K562 (cell line): ENCODE results near the gene RAD51AP1. TPM values are rescaled to one million over a fixed set of nuclear protein-coding genes. Genes with fewer than 3 reads are reported as not detected.

Experiments
- ATAC-seq: fragments of 200-7000 bp; cut with Tn5 transposase; 3 replicates; pipeline ENCODE4 v1.9.1; 2020; ENCODE audit warnings: moderate library complexity
- BruUV-seq: library from RNA; stranded (reverse); fragments of 400-500 nt; replicated peaks from 2 replicates; lab custom pipeline; 2021; lab: Mats Ljungman, UMichigan
- CTCF ChIA-PET: fragments of 300-600 bp; formaldehyde crosslinking; extraction: SDS; loops from one replicate; lab custom pipeline; 2021; ENCODE audit warnings: low intra/inter-chr PET ratio; lab: Yijun Ruan, JAX
- POLR2A ChIA-PET: fragments of 300-600, 350-650 bp; sonication (Branson Sonifier 250); formaldehyde crosslinking; extraction: SDS; loops from one replicate; lab custom pipeline; 2021; ENCODE audit warnings: antibody characterized with exemption, inconsistent platforms; lab: Yijun Ruan, JAX
- DNase-seq, 4 experiments: peaks; one replicate each; pipeline versions ENCODE4 v3.0.0 to v3.0.0-alpha.2; 2011 to 2018; ENCODE audit warnings: low spot score in 3 of 4, mixed read lengths in 3 of 4; ENCODE audit errors: extremely low read depth in 1 of 4
- FAIRE-seq: peaks from 2 replicates; lab custom pipeline; 2011; peaks lifted over from hg19 to GRCh38; lab: Jason Lieb, UNC
- H2AFZ ChIP-seq: 2 replicates; pipeline ENCODE4 v1.6.0; 2011; ENCODE audit warnings: low read depth, low read length, control low read depth, inconsistent platforms
- H3K27ac ChIP-seq: fragments of 200-600 bp; 3 replicates; pipeline ENCODE4 v1.8.0; 2011; ENCODE audit warnings: low read depth, mild to moderate bottlenecking, control low read depth, inconsistent platforms, low read length, moderate library complexity, mixed read lengths; ENCODE audit errors: extremely low read depth
- H3K27me3 ChIP-seq, 2 experiments: fragments of 300-600 bp in 1 of 2; 2 replicates in 1 of 2; 3 replicates in 1 of 2; pipeline versions ENCODE4 v1.6.0 to v1.8.0; 2011; ENCODE audit warnings: inconsistent platforms in 2 of 2, low read length in 2 of 2, mild to moderate bottlenecking in 1 of 2, mixed read lengths in 1 of 2, moderate library complexity in 1 of 2; ENCODE audit not compliant: control insufficient read depth in 2 of 2, insufficient read depth in 2 of 2
- H3K36me3 ChIP-seq: fragments of 300-600 bp; 3 replicates; pipeline ENCODE4 v1.8.0; 2011; ENCODE audit warnings: mild to moderate bottlenecking, low read length, inconsistent platforms; ENCODE audit not compliant: control insufficient read depth, insufficient read depth
- H3K4me1 ChIP-seq, 2 experiments: fragments of 200-600 bp in 1 of 2; replicated peaks in 1 of 2; 2 replicates in 1 of 2; 3 replicates in 1 of 2; pipeline versions ENCODE4 v1.5.1 to v1.8.0; 2011; ENCODE audit warnings: inconsistent platforms in 2 of 2, low read length in 2 of 2, mild to moderate bottlenecking in 1 of 2, mixed read lengths in 1 of 2, moderate library complexity in 1 of 2; ENCODE audit not compliant: control insufficient read depth in 2 of 2, insufficient read depth in 2 of 2
- H3K4me2 ChIP-seq: 2 replicates; pipeline ENCODE4 v1.6.1; 2011; ENCODE audit warnings: low read length, control low read depth, inconsistent platforms, mixed read lengths; ENCODE audit not compliant: insufficient read depth
- H3K4me3 ChIP-seq: fragments of 200-600 bp; sonication (generic), shearing (Covaris generic); 2 replicates; pipeline ENCODE4 v1.5.1; 2016; ENCODE audit warnings: control low read depth, inconsistent platforms
- H3K79me2 ChIP-seq: fragments of 200-600 bp; 3 replicates; pipeline ENCODE4 v1.8.0; 2011; ENCODE audit warnings: low read length, inconsistent platforms; ENCODE audit not compliant: control insufficient read depth, insufficient read depth
- H3K9ac ChIP-seq, 2 experiments: 2 replicates each; pipeline versions ENCODE4 v1.6.0 to v1.6.1; 2011; ENCODE audit warnings: low read depth in 2 of 2, low read length in 2 of 2, control low read depth in 1 of 2, inconsistent platforms in 1 of 2, mild to moderate bottlenecking in 1 of 2, mixed read lengths in 1 of 2; ENCODE audit not compliant: insufficient read depth in 1 of 2
- H3K9me1 ChIP-seq: one replicate; pipeline ENCODE4 v1.6.0; 2011; ENCODE audit warnings: inconsistent platforms, mild to moderate bottlenecking, low read length, moderate library complexity; ENCODE audit not compliant: control insufficient read depth, insufficient read depth
- H3K9me3 ChIP-seq: replicated peaks from 2 replicates; pipeline ENCODE4 v1.5.1; 2011; ENCODE audit warnings: low read depth, low read length, inconsistent platforms; ENCODE audit not compliant: control insufficient read depth, insufficient read depth
- H4K20me1 ChIP-seq: replicated peaks from 2 replicates; pipeline ENCODE4 v1.6.1; 2011; ENCODE audit warnings: low read length, inconsistent platforms, mixed read lengths; ENCODE audit not compliant: control insufficient read depth, insufficient read depth
- CEBPB ChIP-seq: fragments of 450-650 bp; IDR thresholded peaks from 2 replicates; pipeline ENCODE4 v1.6.1; 2016; ENCODE audit warnings: missing genetic modification characterization, missing compliant biosample characterization
- DMBX1 ChIP-seq: fragments of 250-450 bp; sonication (Bioruptor Pico); IDR thresholded peaks from 2 replicates; pipeline ENCODE4 v1.8.0; 2022; ENCODE audit warnings: inconsistent platforms, mild to moderate bottlenecking, moderate library complexity, borderline replicate concordance
- MBD2 ChIP-seq: sonication (generic); IDR thresholded peaks from 2 replicates; pipeline ENCODE4 v1.6.1; 2016; ENCODE audit warnings: low read depth, borderline replicate concordance
- MLLT1 ChIP-seq, 2 experiments: fragments of 450-650 bp; IDR thresholded peaks; 2 replicates each; pipeline ENCODE4 v1.6.1; 2016
- RNF2 ChIP-seq: sonication (generic); IDR thresholded peaks from 2 replicates; pipeline ENCODE4 v1.6.1; 2016
- YBX1 ChIP-seq: fragments of 450-650 bp; IDR thresholded peaks from 2 replicates; pipeline ENCODE4 v1.7.1; 2016; ENCODE audit warnings: mild to moderate bottlenecking
- WGBS: fragments of 100-300 bp; shearing (Covaris generic); methylation state at CpG from one replicate; pipeline ENCODE4 v1.1.6; 2016; ENCODE audit warnings: low coverage, mixed read lengths; ENCODE audit not compliant: insufficient coverage; ENCODE audit errors: missing lambda C conversion rate; 5-methylcytosine and 5-hydroxymethylcytosine counted together
- in situ Hi-C: fragments of 300-500 bp; cut with MboI; formaldehyde crosslinking; loops from 4 replicates; pipeline ENCODE4 v1.15.0; 2018; ENCODE audit warnings: inconsistent platforms, mixed read lengths
- intact Hi-C: fragments of 100-400 bp; cut with micrococcal nuclease; formaldehyde crosslinking; loops from 2 replicates; pipeline ENCODE4 v1.14.2; 2022
- polyA plus RNA-seq, 8 experiments: library from polyadenylated mRNA; depleted of rRNA in 4 of 8; stranded (reverse) in 5 of 8; unstranded in 3 of 8; fragments of >200 nt; fragmentation: Nextera tagmentation in 2 of 8; fragmentation: Illumina TruSeq in 1 of 8; extraction: Ambion mirVana in 2 of 8; extraction: Trizol in 1 of 8; gene quantifications; 2 replicates each; pipeline versions ENCODE4 v1.2.1 to v1.2.3, GENCODE V29; 2011 to 2014; ENCODE audit warnings: inconsistent platforms in 1 of 8, missing spikeins in 1 of 8
- total RNA-seq, 7 experiments: library from RNA; depleted of rRNA in 6 of 7; stranded (reverse); fragments of >200 nt in 6 of 7; fragmentation: Illumina TruSeq in 2 of 7; extraction: Trizol in 2 of 7; gene quantifications; 2 replicates each; pipeline versions ENCODE4 v1.2.1 to v1.2.3, GENCODE V29; 2011 to 2021; ENCODE audit warnings: low replicate concordance in 1 of 7

Gene RAD51AP1
- total and polyA plus RNA-seq, 9 of the 15 experiments (the other 6 are each of a cell fraction or from before 2014, with no cell fraction given), result 43.8 to 111 (median 89.1) TPM

DNA sequence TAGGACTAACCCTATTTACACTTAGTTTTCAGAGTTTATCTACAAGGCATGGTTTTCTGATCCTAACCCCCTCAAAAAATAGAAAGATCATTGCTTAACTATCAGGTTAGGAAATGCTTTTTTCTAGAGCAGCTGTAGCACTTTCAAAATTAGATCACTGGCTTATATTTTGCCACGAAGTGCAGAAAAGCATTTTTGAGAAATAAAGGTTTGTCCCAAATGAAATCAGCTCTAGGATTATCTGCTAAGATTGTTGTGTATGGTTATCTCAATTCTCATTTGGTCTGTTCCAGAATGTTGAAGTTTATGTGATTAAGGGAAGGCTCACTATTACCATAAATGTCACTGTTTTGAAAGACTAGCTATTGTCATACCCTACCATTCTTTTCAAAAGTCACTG, 13.5 kb downstream of the RAD51AP1 start:
- H3K79me2 ChIP-seq, result no peaks in the 10 kb centered on the region
- CTCF ChIA-PET, result no interaction called here
- no peak overlapping the region for H3K9ac ChIP-seq
- intact Hi-C loops, result no loop called here
- FAIRE-seq (no peak), ATAC-seq (no peak), DNase-seq (no peak)
- H3K9me3 ChIP-seq, result no peaks in the 10 kb centered on the region
- no peaks in the 10 kb centered on the region for H3K4me1 ChIP-seq
- WGBS, result 71% methylated on average over 1 of the region's 1 CpG
- in situ Hi-C loops, result no loop called here
- no peak overlapping the region for H3K27ac ChIP-seq
- no peaks in the 10 kb centered on the region for H3K9me1 ChIP-seq
- H2AFZ ChIP-seq, result no peak overlapping the region
- no peaks in the 10 kb centered on the region for H4K20me1 ChIP-seq
- no TSS peak for BruUV-seq
- POLR2A ChIA-PET, result interaction anchor here (1.0 to 1.2 kb wide), 2 partner anchors 11 to 17 kb away, joined by 3 read pairs; no protein-coding TSS in a partner anchor
- H3K4me2 ChIP-seq, result no peak overlapping the region
- H3K27me3 ChIP-seq, result no peaks in the 10 kb centered on the region
- peaks cover 82% of the 10 kb centered on the region for H3K36me3 ChIP-seq
- TF ChIP-seq YBX1 (no peak), CEBPB (tag) (no peak), MBD2 (no peak), MLLT1 (IDR thresholded peaks at IDR 0.05) (no peak), DMBX1 (CRISPR knock-in tag) (no peak), RNF2 (no peak)
- no peak overlapping the region for H3K4me3 ChIP-seq
